K562 (cell line): ENCODE measurements around the gene SUCLG1. TPM values are rescaled to one million over a fixed set of nuclear protein-coding genes. Genes with fewer than 3 reads are reported as not detected.

Source experiments
- ATAC-seq: fragments of 200-7000 bp; cut with Tn5 transposase; 3 replicates; pipeline ENCODE4 v1.9.1; 2020; ENCODE audit warnings: moderate library complexity
- BruUV-seq: library from RNA; stranded (reverse); fragments of 400-500 nt; replicated peaks from 2 replicates; lab custom pipeline; 2021; lab: Mats Ljungman, UMichigan
- CTCF ChIA-PET: fragments of 300-600 bp; formaldehyde crosslinking; extraction: SDS; loops from one replicate; lab custom pipeline; 2021; ENCODE audit warnings: low intra/inter-chr PET ratio; lab: Yijun Ruan, JAX
- POLR2A ChIA-PET: fragments of 300-600, 350-650 bp; sonication (Branson Sonifier 250); formaldehyde crosslinking; extraction: SDS; loops from one replicate; lab custom pipeline; 2021; ENCODE audit warnings: antibody characterized with exemption, inconsistent platforms; lab: Yijun Ruan, JAX
- DNase-seq, 4 experiments: peaks; one replicate each; pipeline versions ENCODE4 v3.0.0 to v3.0.0-alpha.2; 2011 to 2018; ENCODE audit warnings: low spot score in 3 of 4, mixed read lengths in 3 of 4; ENCODE audit errors: extremely low read depth in 1 of 4
- FAIRE-seq: peaks from 2 replicates; lab custom pipeline; 2011; peaks lifted over from hg19 to GRCh38; lab: Jason Lieb, UNC
- H2AFZ ChIP-seq: 2 replicates; pipeline ENCODE4 v1.6.0; 2011; ENCODE audit warnings: low read depth, low read length, control low read depth, inconsistent platforms
- H3K27ac ChIP-seq: fragments of 200-600 bp; 3 replicates; pipeline ENCODE4 v1.8.0; 2011; ENCODE audit warnings: low read depth, mild to moderate bottlenecking, control low read depth, inconsistent platforms, low read length, moderate library complexity, mixed read lengths; ENCODE audit errors: extremely low read depth
- H3K27me3 ChIP-seq, 2 experiments: fragments of 300-600 bp in 1 of 2; 2 replicates in 1 of 2; 3 replicates in 1 of 2; pipeline versions ENCODE4 v1.6.0 to v1.8.0; 2011; ENCODE audit warnings: inconsistent platforms in 2 of 2, low read length in 2 of 2, mild to moderate bottlenecking in 1 of 2, mixed read lengths in 1 of 2, moderate library complexity in 1 of 2; ENCODE audit not compliant: control insufficient read depth in 2 of 2, insufficient read depth in 2 of 2
- H3K36me3 ChIP-seq: fragments of 300-600 bp; 3 replicates; pipeline ENCODE4 v1.8.0; 2011; ENCODE audit warnings: mild to moderate bottlenecking, low read length, inconsistent platforms; ENCODE audit not compliant: control insufficient read depth, insufficient read depth
- H3K4me1 ChIP-seq, 2 experiments: fragments of 200-600 bp in 1 of 2; replicated peaks in 1 of 2; 2 replicates in 1 of 2; 3 replicates in 1 of 2; pipeline versions ENCODE4 v1.5.1 to v1.8.0; 2011; ENCODE audit warnings: inconsistent platforms in 2 of 2, low read length in 2 of 2, mild to moderate bottlenecking in 1 of 2, mixed read lengths in 1 of 2, moderate library complexity in 1 of 2; ENCODE audit not compliant: control insufficient read depth in 2 of 2, insufficient read depth in 2 of 2
- H3K4me2 ChIP-seq: 2 replicates; pipeline ENCODE4 v1.6.1; 2011; ENCODE audit warnings: low read length, control low read depth, inconsistent platforms, mixed read lengths; ENCODE audit not compliant: insufficient read depth
- H3K4me3 ChIP-seq: fragments of 200-600 bp; sonication (generic), shearing (Covaris generic); 2 replicates; pipeline ENCODE4 v1.5.1; 2016; ENCODE audit warnings: control low read depth, inconsistent platforms
- H3K79me2 ChIP-seq: fragments of 200-600 bp; 3 replicates; pipeline ENCODE4 v1.8.0; 2011; ENCODE audit warnings: low read length, inconsistent platforms; ENCODE audit not compliant: control insufficient read depth, insufficient read depth
- H3K9ac ChIP-seq, 2 experiments: 2 replicates each; pipeline versions ENCODE4 v1.6.0 to v1.6.1; 2011; ENCODE audit warnings: low read depth in 2 of 2, low read length in 2 of 2, control low read depth in 1 of 2, inconsistent platforms in 1 of 2, mild to moderate bottlenecking in 1 of 2, mixed read lengths in 1 of 2; ENCODE audit not compliant: insufficient read depth in 1 of 2
- H3K9me1 ChIP-seq: one replicate; pipeline ENCODE4 v1.6.0; 2011; ENCODE audit warnings: inconsistent platforms, mild to moderate bottlenecking, low read length, moderate library complexity; ENCODE audit not compliant: control insufficient read depth, insufficient read depth
- H3K9me3 ChIP-seq: replicated peaks from 2 replicates; pipeline ENCODE4 v1.5.1; 2011; ENCODE audit warnings: low read depth, low read length, inconsistent platforms; ENCODE audit not compliant: control insufficient read depth, insufficient read depth
- H4K20me1 ChIP-seq: replicated peaks from 2 replicates; pipeline ENCODE4 v1.6.1; 2011; ENCODE audit warnings: low read length, inconsistent platforms, mixed read lengths; ENCODE audit not compliant: control insufficient read depth, insufficient read depth
- ARID3A ChIP-seq: IDR thresholded peaks from 2 replicates; pipeline ENCODE4 v1.6.1; 2012; ENCODE audit warnings: low read depth, low read length, improper control_type of control experiment, borderline replicate concordance
- MAFF ChIP-seq: IDR thresholded peaks from 2 replicates; pipeline ENCODE4 v1.6.1; 2012; ENCODE audit warnings: low read length, improper control_type of control experiment
- MAFG ChIP-seq: fragments of 450-650 bp; conservative IDR thresholded peaks from 2 replicates; pipeline ENCODE4 v1.6.1; 2016; ENCODE audit warnings: missing genetic modification characterization, missing compliant biosample characterization
- MECOM ChIP-seq: fragments of 250-450 bp; sonication (Bioruptor Pico); IDR thresholded peaks from 2 replicates; pipeline ENCODE4 v1.8.0; 2022; ENCODE audit warnings: inconsistent platforms
- NELFE ChIP-seq: IDR thresholded peaks from 2 replicates; pipeline ENCODE4 v1.6.1; 2011; ENCODE audit warnings: mild to moderate bottlenecking; ENCODE audit not compliant: insufficient read depth, insufficient read length
- NFIC ChIP-seq: fragments of 450-650 bp; IDR thresholded peaks from 2 replicates; pipeline ENCODE4 v1.6.1; 2017; ENCODE audit warnings: mild to moderate bottlenecking, inconsistent platforms
- SIN3B ChIP-seq: fragments of 450-650 bp; IDR thresholded peaks from 2 replicates; pipeline ENCODE4 v1.6.1; 2017; ENCODE audit warnings: low read depth, mild to moderate bottlenecking, moderate library complexity
- SP2 ChIP-seq: IDR thresholded peaks from 2 replicates; pipeline ENCODE4 v1.6.1; 2011; ENCODE audit warnings: mild to moderate bottlenecking, low read depth, low read length, moderate library complexity; ENCODE audit not compliant: poor library complexity, severe bottlenecking; ENCODE audit errors: extremely low read depth
- ZBTB40 ChIP-seq, 2 experiments: fragments of 450-650 bp in 1 of 2; sonication (generic) in 1 of 2; formaldehyde crosslinking in 1 of 2; IDR thresholded peaks; 2 replicates each; pipeline versions ENCODE4 v1.7.1 to v1.9.0; 2016 to 2022; ENCODE audit warnings: inconsistent platforms in 1 of 2, mild to moderate bottlenecking in 1 of 2, missing genetic modification reagents in 1 of 2
- ZNF12 ChIP-seq: sonication (generic); formaldehyde crosslinking; IDR thresholded peaks from 2 replicates; pipeline ENCODE4 v1.4.0; 2020; ENCODE audit warnings: mild to moderate bottlenecking, missing genetic modification reagents
- WGBS: fragments of 100-300 bp; shearing (Covaris generic); methylation state at CpG from one replicate; pipeline ENCODE4 v1.1.6; 2016; ENCODE audit warnings: low coverage, mixed read lengths; ENCODE audit not compliant: insufficient coverage; ENCODE audit errors: missing lambda C conversion rate; 5-methylcytosine and 5-hydroxymethylcytosine counted together
- in situ Hi-C: fragments of 300-500 bp; cut with MboI; formaldehyde crosslinking; loops from 4 replicates; pipeline ENCODE4 v1.15.0; 2018; ENCODE audit warnings: inconsistent platforms, mixed read lengths
- intact Hi-C: fragments of 100-400 bp; cut with micrococcal nuclease; formaldehyde crosslinking; loops from 2 replicates; pipeline ENCODE4 v1.14.2; 2022
- polyA plus RNA-seq, 8 experiments: library from polyadenylated mRNA; depleted of rRNA in 4 of 8; stranded (reverse) in 5 of 8; unstranded in 3 of 8; fragments of >200 nt; fragmentation: Nextera tagmentation in 2 of 8; fragmentation: Illumina TruSeq in 1 of 8; extraction: Ambion mirVana in 2 of 8; extraction: Trizol in 1 of 8; gene quantifications; 2 replicates each; pipeline versions ENCODE4 v1.2.1 to v1.2.3, GENCODE V29; 2011 to 2014; ENCODE audit warnings: inconsistent platforms in 1 of 8, missing spikeins in 1 of 8
- total RNA-seq, 7 experiments: library from RNA; depleted of rRNA in 6 of 7; stranded (reverse); fragments of >200 nt in 6 of 7; fragmentation: Illumina TruSeq in 2 of 7; extraction: Trizol in 2 of 7; gene quantifications; 2 replicates each; pipeline versions ENCODE4 v1.2.1 to v1.2.3, GENCODE V29; 2011 to 2021; ENCODE audit warnings: low replicate concordance in 1 of 7

SUCLG1 gene
- total and polyA plus RNA-seq, 9 of the 15 experiments (the other 6 are each of a cell fraction or from before 2014, with no cell fraction given): 90.5 to 325 (median 115) TPM

GRCh38 chr2:84483320-84483719 lies 24.2 kb upstream of the SUCLG1 start:
- ChIA-PET POLR2A (no interaction called here), CTCF (no interaction called here)
- DNase-seq (no peak), ATAC-seq (no peak), FAIRE-seq (no peak)
- Histone ChIP-seq H4K20me1 (no peaks in the 10 kb centered on the region), H3K4me1 (no peaks in the 10 kb centered on the region), H3K9me1 (no peaks in the 10 kb centered on the region), H3K79me2 (no peaks in the 10 kb centered on the region), H3K4me3 (no peak overlapping the region), H3K9ac (no peak overlapping the region), H3K36me3 (no peaks in the 10 kb centered on the region), H3K27me3 (peaks cover 0 to 5% of the 10 kb centered on the region in 2 experiments; a peak in 3 of 5 replicates), H3K4me2 (no peak overlapping the region), H2AFZ (no peak overlapping the region), H3K27ac (no peak overlapping the region), H3K9me3 (no peaks in the 10 kb centered on the region)
- intact Hi-C loops (no loop called here), in situ Hi-C loops (no loop called here)
- WGBS: 0% methylated on average over 1 of the region's 1 CpG
- BruUV-seq: no TSS peak
- TF ChIP-seq MECOM (CRISPR knock-in tag): no peak
- no peak for TF ChIP-seq ZNF12
- TF ChIP-seq ARID3A: no peak
- TF ChIP-seq ZBTB40 (IDR thresholded peaks at IDR 0.05): no peak
- TF ChIP-seq ZBTB40 (CRISPR knock-in tag; IDR thresholded peaks at IDR 0.05): no peak
- TF ChIP-seq MAFF: 0 out of 2 replicates have a peak, but pooled peaks have one; percentile 19
- TF ChIP-seq SP2: no peak
- TF ChIP-seq NELFE: no peak
- TF ChIP-seq SIN3B: no peak
- no peak for TF ChIP-seq NFIC
- peak; percentile 59 for TF ChIP-seq MAFG (tag)
